Smooth muscle cell (in vitro differentiated cells): ENCODE results near the gene TRIM61. TPM values are rescaled to one million over a fixed set of nuclear protein-coding genes. Genes with fewer than 3 reads are reported as not detected.
"Not testable (repeated sequence)": the region's sequence is repeated elsewhere in the genome, so short reads cannot be mapped to it uniquely, and the experiment has no call there.

Experiments used
- DNase-seq: peaks from one replicate; lab custom pipeline; 2025; ENCODE audit not compliant: unreplicated experiment; lab: John Stamatoyannopoulos, UW
- H2AFZ ChIP-seq: fragments of 200-600 bp; sonication (generic); 2 replicates; pipeline ENCODE4 v1.6.0; 2016; ENCODE audit warnings: antibody characterized with exemption, low read depth, mild to moderate bottlenecking
- H3F3A ChIP-seq: fragments of 200-600 bp; sonication (generic); 2 replicates; pipeline ENCODE4 v1.6.0; 2017; ENCODE audit warnings: antibody characterized with exemption, low read depth
- H3K27ac ChIP-seq: fragments of 200-600 bp; sonication (generic); 2 replicates; pipeline ENCODE4 v1.5.1; 2016; ENCODE audit warnings: low read depth, mild to moderate bottlenecking
- H3K27me3 ChIP-seq: fragments of 200-600 bp; sonication (generic); 2 replicates; pipeline ENCODE4 v1.6.1; 2016; ENCODE audit warnings: low read depth, mild to moderate bottlenecking
- H3K36me3 ChIP-seq: fragments of 200-600 bp; sonication (generic); 2 replicates; pipeline ENCODE4 v1.5.1; 2016; ENCODE audit warnings: low read depth
- H3K4me1 ChIP-seq: fragments of 200-600 bp; sonication (generic); 2 replicates; pipeline ENCODE4 v1.5.1; 2016; ENCODE audit warnings: low read depth
- H3K4me2 ChIP-seq: fragments of 200-600 bp; sonication (generic); 2 replicates; pipeline ENCODE4 v1.6.0; 2016; ENCODE audit warnings: mild to moderate bottlenecking
- H3K4me3 ChIP-seq: fragments of 200-600 bp; sonication (generic); 2 replicates; pipeline ENCODE4 v1.5.1; 2016; ENCODE audit warnings: mild to moderate bottlenecking
- H3K79me2 ChIP-seq: fragments of 200-600 bp; sonication (generic); 2 replicates; pipeline ENCODE4 v1.6.0; 2016; ENCODE audit warnings: low read depth, mild to moderate bottlenecking
- H3K9ac ChIP-seq: fragments of 200-600 bp; sonication (generic); 2 replicates; pipeline ENCODE4 v1.6.0; 2016; ENCODE audit warnings: low read depth
- H3K9me3 ChIP-seq: fragments of 200-600 bp; sonication (generic); replicated peaks from 2 replicates; pipeline ENCODE4 v1.5.1; 2016; ENCODE audit warnings: low read depth
- H4K20me1 ChIP-seq: fragments of 200-600 bp; sonication (generic); 2 replicates; pipeline ENCODE4 v1.6.0; 2016; ENCODE audit warnings: low read depth
- CTCF ChIP-seq: fragments of 200-600 bp; sonication (generic); IDR thresholded peaks from 2 replicates; pipeline ENCODE4 v1.5.1; 2017; ENCODE audit warnings: borderline replicate concordance, mild to moderate bottlenecking, antibody characterized with exemption; ENCODE audit not compliant: insufficient read depth, poor library complexity, severe bottlenecking
- WGBS: methylation state at CpG from one replicate; pipeline ENCODE4 v1.1.7; 2016; ENCODE audit warnings: low lambda C conversion rate; 5-methylcytosine and 5-hydroxymethylcytosine counted together
- polyA plus RNA-seq: library from polyadenylated mRNA; unstranded; fragments of >200 nt; fragmentation: Nextera tagmentation; extraction: Ambion mirVana; gene quantifications from 2 replicates; pipeline ENCODE4 v1.2.1, GENCODE V29; 2016
- total RNA-seq: library from RNA; depleted of rRNA; stranded (reverse); fragments of >200 nt; gene quantifications from 2 replicates; pipeline ENCODE4 v1.2.3, GENCODE V29; 2014

The TRIM61 gene
- total RNA-seq (not detected in 2 replicates), polyA plus RNA-seq (not detected in 2 replicates)

GRCh38 chr4:164977243-164978164 is at the start of gene TRIM61:
TSS of gene TRIM61 (minus strand) at chr4:164977657. CDS start at chr4:164970002, 7,655 bp downstream.
- H3K36me3 ChIP-seq = no peaks in the 10 kb centered on the region
- no peaks in the 10 kb centered on the region for H3K27me3 ChIP-seq
- no peaks in the 10 kb centered on the region for H4K20me1 ChIP-seq
- 95% methylated on average over 27 of the region's 27 CpGs for WGBS
- H3K4me1 ChIP-seq = no peaks in the 10 kb centered on the region
- no peak within 1 kb of the TSS for H3K9ac ChIP-seq
- no peak for TF ChIP-seq CTCF
- DNase-seq = no peak
- H2AFZ ChIP-seq = no peak within 1 kb of the TSS
- H3K4me2 ChIP-seq = no peak within 1 kb of the TSS
- no peaks in the 10 kb centered on the region for H3K79me2 ChIP-seq
- H3K9me3 ChIP-seq = no peaks in the 10 kb centered on the region
- no peak within 1 kb of the TSS for H3K27ac ChIP-seq
- no peak within 1 kb of the TSS for H3K4me3 ChIP-seq
- H3F3A ChIP-seq = no peaks in the 10 kb centered on the region

- H3K36me3 ChIP-seq, H3K79me2 ChIP-seq, H3K9ac ChIP-seq, H3K27me3 ChIP-seq, H3F3A ChIP-seq, H3K27ac ChIP-seq, H4K20me1 ChIP-seq, H3K4me2 ChIP-seq, H2AFZ ChIP-seq, DNase-seq, H3K9me3 ChIP-seq, H3K4me1 ChIP-seq, H3K4me3 ChIP-seq: not testable (repeated sequence)
- 96% methylated on average over 8 of the region's 8 CpGs for WGBS
Observed at GRCh38 chr4:165025782-165026181, 48.3 kb upstream of the TRIM61 start.

DNA sequence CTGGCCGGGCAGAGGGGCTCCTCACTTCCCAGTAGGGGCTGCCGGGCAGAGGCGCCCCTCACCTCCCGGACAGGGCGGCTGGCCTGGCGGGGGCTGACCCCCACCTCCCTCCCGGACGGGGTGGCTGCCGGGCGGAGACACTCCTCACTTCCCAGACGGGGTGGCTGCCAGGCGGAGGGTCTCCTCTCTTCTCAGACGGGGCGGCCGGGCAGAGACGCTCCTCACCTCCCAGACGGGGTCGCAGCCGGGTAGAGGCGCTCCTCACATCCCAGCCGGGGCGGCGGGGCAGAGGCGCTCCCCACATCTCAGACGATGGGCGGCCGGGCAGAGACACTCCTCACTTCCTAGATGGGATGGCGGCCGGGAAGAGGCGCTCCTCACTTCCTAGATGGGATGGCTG is 42.5 kb upstream of the TRIM61 start:
- H3K27ac ChIP-seq, H3K27me3 ChIP-seq, H3K4me2 ChIP-seq, H3K36me3 ChIP-seq, H4K20me1 ChIP-seq, H3K9me3 ChIP-seq, H3K4me3 ChIP-seq, H3K4me1 ChIP-seq, H3K9ac ChIP-seq, H3F3A ChIP-seq, H2AFZ ChIP-seq, DNase-seq, H3K79me2 ChIP-seq: not testable (repeated sequence)
- 94% methylated on average over 17 of the region's 30 CpGs for WGBS

DNA sequence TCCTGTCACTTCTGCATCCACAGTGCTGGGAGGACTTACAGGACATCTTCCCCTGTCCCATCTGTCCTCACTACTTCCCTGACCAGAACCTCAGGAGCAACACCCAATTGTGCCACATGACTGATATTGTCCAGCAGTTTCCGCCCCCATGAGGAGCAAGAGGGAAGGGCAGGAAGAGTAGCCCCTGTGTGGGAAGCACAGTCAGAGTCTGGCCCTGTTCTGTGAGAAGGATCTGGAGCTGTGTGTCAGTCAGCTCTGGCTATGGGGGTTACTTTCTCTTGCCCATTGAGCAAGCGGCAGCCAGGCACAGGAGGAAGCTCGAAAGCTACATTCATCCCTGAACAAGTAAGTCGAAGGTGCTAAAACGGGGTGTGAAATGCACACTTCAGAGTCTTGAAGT is 39.5 kb upstream of the TRIM61 start:
- Histone ChIP-seq H3K27ac (no peak overlapping the region), H3K36me3 (no peaks in the 10 kb centered on the region), H3K9ac (no peak overlapping the region), H4K20me1 (no peaks in the 10 kb centered on the region), H3K4me2 (no peak overlapping the region), H3K27me3 (no peaks in the 10 kb centered on the region), H3K9me3 (no peaks in the 10 kb centered on the region), H2AFZ (no peak overlapping the region), H3K79me2 (no peaks in the 10 kb centered on the region), H3K4me1 (no peaks in the 10 kb centered on the region), H3F3A (no peaks in the 10 kb centered on the region), H3K4me3 (no peak overlapping the region)
- 79% methylated on average over 5 of the region's 5 CpGs for WGBS
- TF ChIP-seq CTCF = no peak
- no peak for DNase-seq
